ENCODE measurements around the gene WDR90. TPM values are rescaled to one million over a fixed set of nuclear protein-coding genes. Genes with fewer than 3 reads are reported as not detected.

The WDR90 gene
- total and polyA plus RNA-seq, 8 donors: 19.9 to 114 (median 30.5) TPM

- intact Hi-C loops (cut with DNase I; ENCODE audit: low total_unique reads): no loop called here
- H3K27ac ChIP-seq: peak overlapping the region; percentile 93 to 97 (median 95)
- TF ChIP-seq POLR2A (IDR thresholded peaks at IDR 0.05) (no peak), EP300 (IDR thresholded peaks at IDR 0.05) (no peak), POLR2AphosphoS5 (IDR thresholded peaks at IDR 0.05) (no peak), CTCF (IDR thresholded peaks at IDR 0.05) (no peak)
- no peaks in the 10 kb centered on the region for H3K9me3 ChIP-seq
- 0 to 1% (median 1%) methylated on average over 12 to 38 of the region's 38 CpGs for WGBS, 5 donors
- peaks cover 20 to 27% (median 24%) of the 10 kb centered on the region in 4 donors for H3K36me3 ChIP-seq
- no peak for DNase-seq
- peaks cover 55 to 82% (median 80%) of the 10 kb centered on the region in 4 donors for H3K4me1 ChIP-seq
- peak overlapping the region; percentile 88 to 93 (median 88) for H3K4me3 ChIP-seq
- peaks cover 0 to 10% (median 0%) of the 10 kb centered on the region in 3 donors for H3K27me3 ChIP-seq
These were observed 31.4 kb downstream of the WDR90 start for GRCh38 chr16:680625-680945.

GRCh38 chr16:680967-681745 lies 32.0 kb downstream of the WDR90 start:
- DNase-seq: peak; percentile 51 to 58
- intact Hi-C loops (cut with DNase I; ENCODE audit: low total_unique reads): no loop called here
- no peak for TF ChIP-seq POLR2A (IDR thresholded peaks at IDR 0.05)
- peak in 1 of 3 donors; percentile 50 for TF ChIP-seq POLR2AphosphoS5 (IDR thresholded peaks at IDR 0.05)
- Histone ChIP-seq H3K36me3 (peaks cover 20 to 33% (median 24%) of the 10 kb centered on the region in 4 donors), H3K4me1 (peaks cover 49 to 82% (median 80%) of the 10 kb centered on the region in 4 donors), H3K4me3 (peak overlapping the region; percentile 88 to 93 (median 88)), H3K27me3 (peaks cover 0 to 5% (median 0%) of the 10 kb centered on the region in 3 donors), H3K27ac (peak overlapping the region; percentile 93 to 97 (median 95)), H3K9me3 (no peaks in the 10 kb centered on the region)
- WGBS, 5 donors: 31 to 59% (median 41%) methylated on average over 25 to 44 of the region's 44 CpGs

DNA sequence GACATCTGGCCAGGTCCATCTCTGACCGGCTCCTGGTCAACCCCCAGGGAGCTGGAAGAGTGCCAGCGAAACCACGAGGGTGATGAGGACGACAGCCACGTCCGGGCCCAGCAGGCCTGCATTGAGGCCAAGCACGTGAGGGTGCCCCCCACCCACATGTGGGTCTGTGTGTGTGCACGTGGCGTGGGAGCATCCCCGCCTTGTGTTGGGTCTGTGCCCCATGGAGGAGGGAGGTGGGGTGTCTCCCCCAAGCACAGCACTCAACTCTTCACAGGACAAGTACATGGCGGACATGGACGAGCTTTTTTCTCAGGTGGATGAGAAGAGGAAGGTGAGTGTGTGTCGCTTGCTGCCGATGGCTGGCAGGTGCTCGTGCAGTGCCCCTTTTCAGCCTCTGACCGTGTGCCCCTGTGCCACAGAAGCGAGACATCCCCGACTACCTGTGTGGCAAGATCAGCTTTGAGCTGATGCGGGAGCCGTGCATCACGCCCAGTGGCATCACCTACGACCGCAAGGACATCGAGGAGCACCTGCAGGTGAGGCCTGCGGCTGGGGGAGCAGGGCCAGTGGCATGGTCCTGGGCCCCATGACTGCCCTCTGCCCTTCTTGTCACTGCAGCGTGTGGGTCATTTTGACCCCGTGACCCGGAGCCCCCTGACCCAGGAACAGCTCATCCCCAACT lies 32.7 kb downstream of the WDR90 start:
- intact Hi-C loops (cut with DNase I; ENCODE audit: low total_unique reads): no loop called here
- no peaks in the 10 kb centered on the region for H3K27me3 ChIP-seq
- peak overlapping the region in 1 of 5 donors; percentile 93 for H3K27ac ChIP-seq
- no peak for DNase-seq
- H3K9me3 ChIP-seq: no peaks in the 10 kb centered on the region
- peaks cover 26 to 40% (median 30%) of the 10 kb centered on the region in 4 donors for H3K36me3 ChIP-seq
- H3K4me1 ChIP-seq: peaks cover 43 to 81% (median 76%) of the 10 kb centered on the region in 4 donors
- TF ChIP-seq CTCF (IDR thresholded peaks at IDR 0.05) (no peak), POLR2A (IDR thresholded peaks at IDR 0.05) (no peak), EP300 (IDR thresholded peaks at IDR 0.05) (no peak), POLR2AphosphoS5 (IDR thresholded peaks at IDR 0.05) (no peak)
- peak overlapping the region in 2 of 4 donors; percentile 88 to 89 for H3K4me3 ChIP-seq
- WGBS, 5 donors: 71 to 81% (median 73%) methylated on average over 17 to 28 of the region's 28 CpGs

DNA sequence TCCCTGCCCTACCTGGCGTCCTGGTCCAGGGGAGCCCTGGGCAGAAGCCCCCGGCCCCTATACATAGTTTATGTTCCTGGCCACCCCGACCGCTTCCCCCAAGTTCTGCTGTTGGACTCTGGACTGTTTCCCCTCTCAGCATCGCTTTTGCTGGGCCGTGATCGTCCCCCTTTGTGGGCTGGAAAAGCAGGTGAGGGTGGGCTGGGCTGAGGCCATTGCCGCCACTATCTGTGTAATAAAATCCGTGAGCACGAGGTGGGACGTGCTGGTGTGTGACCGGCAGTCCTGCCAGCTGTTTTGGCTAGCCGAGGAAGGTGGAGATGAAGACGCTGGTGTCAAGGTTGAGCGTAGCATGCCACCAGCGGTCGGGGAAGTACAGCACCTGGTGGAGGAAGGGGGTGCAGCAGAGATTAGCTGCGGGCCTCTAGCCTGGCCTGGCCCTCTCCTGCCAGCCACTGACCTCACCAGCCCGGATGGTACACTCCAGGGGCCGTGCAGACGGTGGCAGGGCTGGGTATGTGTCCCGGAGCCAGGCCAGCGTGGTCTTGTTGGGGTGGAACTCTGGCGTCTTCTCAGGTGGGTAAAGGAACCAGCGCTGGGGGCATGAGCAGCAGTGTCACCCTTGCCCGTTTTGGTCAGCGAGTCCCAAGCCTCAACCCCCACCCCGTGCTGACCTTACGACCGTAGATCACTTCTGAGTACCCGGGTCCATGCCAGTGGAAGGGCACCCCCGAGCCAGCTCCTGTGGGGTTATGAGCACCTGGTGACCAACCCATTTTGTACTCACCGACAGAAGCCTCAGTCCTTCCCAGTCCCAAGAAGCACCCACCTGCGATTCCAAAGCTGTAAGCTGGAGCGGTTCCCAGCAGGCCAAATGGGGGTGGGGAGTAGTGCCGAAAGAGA lies 33.6 kb downstream of the WDR90 start:
- Histone ChIP-seq H3K27ac (peak overlapping the region in 3 of 5 donors; percentile 77 to 90 (median 78)), H3K9me3 (no peaks in the 10 kb centered on the region), H3K27me3 (no peaks in the 10 kb centered on the region), H3K4me1 (peaks cover 43 to 78% (median 68%) of the 10 kb centered on the region in 4 donors), H3K4me3 (peak overlapping the region; percentile 62 to 88 (median 78)), H3K36me3 (peaks cover 32 to 48% (median 38%) of the 10 kb centered on the region in 4 donors)
- TF ChIP-seq POLR2AphosphoS5 (IDR thresholded peaks at IDR 0.05): peak in 1 of 3 donors; percentile 4
- no peak for TF ChIP-seq POLR2A (IDR thresholded peaks at IDR 0.05)
- no peak for DNase-seq
- intact Hi-C loops (cut with DNase I; ENCODE audit: low total_unique reads): no loop called here
- 71 to 86% (median 76%) methylated on average over 34 to 36 of the region's 36 CpGs for whole genome bisulfite sequencing, 5 donors

Measured in stomach (tissue), 9 donors.